DND-41 (cell line): Measurements from ENCODE around the gene ANKMY1.

Source experiments
- ATAC-seq: fragments of 200-7000 bp; cut with Tn5 transposase; 3 replicates; pipeline ENCODE4 v1.9.1; 2021; ENCODE audit warnings: low read depth; ENCODE audit not compliant: insufficient read depth
- DNase-seq: peaks from one replicate; pipeline ENCODE4 v3.0.0-alpha.2; 2020
- H2AFZ ChIP-seq: 2 replicates; pipeline ENCODE4 v1.6.0; 2012; ENCODE audit warnings: low read depth, low read length
- H3K27ac ChIP-seq: 2 replicates; pipeline ENCODE4 v1.5.1; 2012; ENCODE audit warnings: low read length, inconsistent platforms
- H3K27me3 ChIP-seq: fragments of 200-600 bp; sonication (generic); 2 replicates; pipeline ENCODE4 v1.6.0; 2012; ENCODE audit warnings: low read length, mild to moderate bottlenecking, inconsistent platforms; ENCODE audit not compliant: insufficient read depth, poor library complexity
- H3K36me3 ChIP-seq: 2 replicates; pipeline ENCODE4 v1.5.1; 2012; ENCODE audit warnings: low read length, inconsistent platforms; ENCODE audit not compliant: insufficient read depth
- H3K4me1 ChIP-seq: 2 replicates; pipeline ENCODE4 v1.5.1; 2012; ENCODE audit warnings: mild to moderate bottlenecking, low read length; ENCODE audit not compliant: insufficient read depth
- H3K4me2 ChIP-seq: 2 replicates; pipeline ENCODE4 v1.6.0; 2012; ENCODE audit warnings: mild to moderate bottlenecking, moderate library complexity, low read length, inconsistent platforms; ENCODE audit not compliant: insufficient read depth
- H3K4me3 ChIP-seq, 2 experiments: fragments of 200-600 bp in 1 of 2; shearing (Covaris generic) in 1 of 2; 2 replicates each; pipeline ENCODE4 v1.5.1; 2012 to 2016; ENCODE audit warnings: inconsistent platforms in 2 of 2, low read length in 2 of 2, mild to moderate bottlenecking in 2 of 2, low read depth in 1 of 2, moderate library complexity in 1 of 2
- H3K79me2 ChIP-seq: 2 replicates; pipeline ENCODE4 v1.6.0; 2012; ENCODE audit warnings: low read length, inconsistent platforms; ENCODE audit not compliant: insufficient read depth
- H3K9ac ChIP-seq: 2 replicates; pipeline ENCODE4 v1.6.0; 2012; ENCODE audit warnings: low read depth, mild to moderate bottlenecking, inconsistent platforms, low read length, moderate library complexity
- H3K9me3 ChIP-seq: 2 replicates; pipeline ENCODE4 v1.5.1; 2012; ENCODE audit warnings: low read length, moderate library complexity, mild to moderate bottlenecking, inconsistent platforms; ENCODE audit not compliant: insufficient read depth, severe bottlenecking
- H4K20me1 ChIP-seq: 2 replicates; pipeline ENCODE4 v1.6.0; 2012; ENCODE audit warnings: low read length; ENCODE audit not compliant: insufficient read depth
- CTCF ChIP-seq: IDR thresholded peaks from 2 replicates; pipeline ENCODE4 v1.5.1; 2012; ENCODE audit warnings: borderline replicate concordance, low read length, moderate library complexity, mild to moderate bottlenecking; ENCODE audit not compliant: poor library complexity, severe bottlenecking; ENCODE audit errors: extremely low read depth
- EZH2 ChIP-seq: IDR thresholded peaks from 3 replicates; pipeline ENCODE4 v1.6.1; 2012; ENCODE audit warnings: borderline replicate concordance, low read depth, mild to moderate bottlenecking, moderate library complexity, low read length, inconsistent platforms; ENCODE audit not compliant: severe bottlenecking

ANKMY1 gene

GRCh38 chr2:240506406-240507059 lies 51.3 kb downstream of the ANKMY1 start:
- Histone ChIP-seq H3K4me3 (no peak overlapping the region), H3K27me3 (no peaks in the 10 kb centered on the region), H4K20me1 (no peaks in the 10 kb centered on the region; the same call in 1 of the 2 replicates), H3K36me3 (peaks cover 24% of the 10 kb centered on the region), H3K4me2 (no peak overlapping the region), H3K4me1 (no peaks in the 10 kb centered on the region), H3K79me2 (no peaks in the 10 kb centered on the region), H3K27ac (no peak overlapping the region), H2AFZ (no peak overlapping the region), H3K9me3 (no peaks in the 10 kb centered on the region), H3K9ac (no peak overlapping the region)
- TF ChIP-seq EZH2 (no peak), CTCF (no peak)
- ATAC-seq = no peak
- DNase-seq = no peak

- H3K9me3 ChIP-seq = no peaks in the 10 kb centered on the region
Observed at GRCh38 chr2:240505910-240506309, 51.9 kb downstream of the ANKMY1 start.

GRCh38 chr2:240503848-240504247 lies 53.9 kb downstream of the ANKMY1 start:
- Histone ChIP-seq H2AFZ (no peak overlapping the region), H3K79me2 (no peaks in the 10 kb centered on the region), H3K4me3 (no peak overlapping the region), H3K36me3 (peaks cover 39% of the 10 kb centered on the region), H3K27me3 (no peaks in the 10 kb centered on the region), H3K27ac (no peak overlapping the region), H4K20me1 (no peaks in the 10 kb centered on the region; the same call in 1 of the 2 replicates), H3K9ac (no peak overlapping the region), H3K4me2 (no peak overlapping the region), H3K9me3 (no peaks in the 10 kb centered on the region), H3K4me1 (no peaks in the 10 kb centered on the region)
- ATAC-seq (no peak), DNase-seq (peak; percentile 1)
- TF ChIP-seq CTCF = no peak
- TF ChIP-seq EZH2 = no peak

More at GRCh38 chr2:240505910-240506309, 51.9 kb downstream of the ANKMY1 start:
- no peak overlapping the region for H3K4me3 ChIP-seq
- H2AFZ ChIP-seq = no peak overlapping the region
- H4K20me1 ChIP-seq = no peaks in the 10 kb centered on the region; the same call in 1 of the 2 replicates
- ATAC-seq (no peak), DNase-seq (no peak)
- no peaks in the 10 kb centered on the region for H3K4me1 ChIP-seq
- no peaks in the 10 kb centered on the region for H3K79me2 ChIP-seq
- TF ChIP-seq EZH2 (no peak), CTCF (no peak)
- H3K4me2 ChIP-seq = no peak overlapping the region
- H3K36me3 ChIP-seq = peaks cover 24% of the 10 kb centered on the region
- no peaks in the 10 kb centered on the region for H3K27me3 ChIP-seq
- H3K9ac ChIP-seq = no peak overlapping the region
- H3K27ac ChIP-seq = no peak overlapping the region
